ENCODE results near the gene STUM. TPM values are rescaled to one million over a fixed set of nuclear protein-coding genes. Genes with fewer than 3 reads are reported as not detected.
"Not testable (repeated sequence)": the region's sequence is repeated elsewhere in the genome, so short reads cannot be mapped to it uniquely, and the experiment has no call there.

Gene STUM
- total and polyA plus RNA-seq, 4 donors = 0.13 to 3.0 (median 1.7) TPM

DNA sequence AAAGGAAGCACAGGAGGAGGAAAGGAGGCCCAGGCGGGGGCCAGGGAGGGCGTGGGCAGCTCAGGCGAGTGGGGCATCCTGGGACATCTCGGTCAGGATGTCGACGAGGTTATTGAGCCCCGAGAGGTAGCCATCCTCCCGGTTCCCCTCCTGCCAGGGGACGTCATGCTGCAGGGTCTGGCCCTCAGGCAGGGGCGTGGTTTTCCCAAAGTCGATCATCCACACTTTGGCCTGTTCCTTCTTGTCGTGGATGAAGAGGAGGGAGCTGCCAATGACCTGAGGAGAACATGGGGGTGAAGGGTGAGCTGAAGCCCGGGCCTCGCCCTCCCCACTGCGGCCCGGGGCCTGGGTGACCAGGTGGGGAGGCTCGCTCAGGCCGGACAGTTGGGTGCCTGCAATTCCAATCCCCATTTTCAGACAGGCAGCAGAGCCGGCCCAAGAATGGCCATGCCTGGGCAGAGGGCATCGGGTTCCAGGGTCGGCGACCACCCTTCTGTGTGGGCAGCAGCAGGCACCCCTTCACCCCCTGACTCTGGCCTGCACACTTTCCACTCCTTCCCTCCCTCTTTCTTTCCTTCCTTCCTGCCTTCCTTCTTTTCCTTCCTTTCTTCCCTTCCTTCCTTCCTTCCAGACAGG, 86.2 kb downstream of the STUM start:
- Histone ChIP-seq H3K36me3 (ENCODE audit: control insufficient read depth in 1 of 2, insufficient read depth in 2 of 2, low read length in 1 of 2) (no peaks in the 10 kb centered on the region), H3K4me1 (ENCODE audit: control insufficient read depth in 1 of 2, insufficient read depth in 2 of 2, low read length in 2 of 2) (no peaks in the 10 kb centered on the region), H3K9me3 (ENCODE audit: control insufficient read depth, low read length) (no peaks in the 10 kb centered on the region), H3K4me3 (ENCODE audit: low read length in 2 of 2) (no peak overlapping the region), H3K27ac (ENCODE audit: low read depth in 1 of 2, low read length in 2 of 2) (no peak overlapping the region), H3K27me3 (ENCODE audit: control insufficient read depth in 1 of 2, insufficient read depth in 2 of 2, low read length in 1 of 2) (no peaks in the 10 kb centered on the region)
- 86 to 87% methylated on average over 22 of the region's 22 CpGs for WGBS, 2 donors
- DNase-seq = peak; percentile 42 to 77
- no peak for ATAC-seq (ENCODE audit: low FRiP score)
- intact Hi-C loops (cut with DNase I) = loop anchor here (1.0 to 5.0 kb wide), 3 partner anchors 103 to 194 kb away; partner anchors contain the start of gene ITPKB (in 1 of the 2)

DNA sequence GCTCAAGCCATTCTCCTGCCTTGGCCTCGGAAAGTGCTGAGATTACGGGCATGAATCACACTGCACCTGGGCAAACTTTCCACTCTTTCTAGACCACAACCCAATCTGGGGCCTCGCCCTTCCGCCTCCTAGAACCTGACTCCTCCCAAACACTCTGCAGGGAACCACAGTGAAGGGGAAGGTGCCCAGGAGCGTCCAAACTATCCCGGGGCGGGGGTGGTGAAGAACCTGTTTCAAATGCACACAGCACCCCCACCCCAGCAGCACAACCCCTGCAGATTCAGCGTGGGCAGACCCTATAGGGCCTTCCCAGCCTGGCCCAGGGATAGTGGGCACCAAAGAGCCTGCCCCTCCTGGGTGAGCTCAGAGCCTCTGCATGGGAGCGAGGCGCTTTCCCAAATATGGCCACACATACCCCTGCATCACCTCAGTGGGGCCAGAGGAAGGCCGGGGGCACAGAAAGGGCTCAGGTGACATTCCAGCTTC, 86.9 kb downstream of the STUM start:
- no peaks in the 10 kb centered on the region for H3K36me3 ChIP-seq (ENCODE audit: control insufficient read depth in 1 of 2, insufficient read depth in 2 of 2, low read length in 1 of 2)
- no peak for ATAC-seq (ENCODE audit: low FRiP score)
- no peaks in the 10 kb centered on the region for H3K27me3 ChIP-seq (ENCODE audit: control insufficient read depth in 1 of 2, insufficient read depth in 2 of 2, low read length in 1 of 2)
- H3K4me3 ChIP-seq (ENCODE audit: low read length in 2 of 2) = no peak overlapping the region
- DNase-seq = peak; percentile 32 to 60
- 87 to 90% methylated on average over 11 of the region's 11 CpGs for WGBS, 2 donors
- H3K9me3 ChIP-seq (ENCODE audit: control insufficient read depth, low read length) = no peaks in the 10 kb centered on the region
- H3K4me1 ChIP-seq (ENCODE audit: control insufficient read depth in 1 of 2, insufficient read depth in 2 of 2, low read length in 2 of 2) = no peaks in the 10 kb centered on the region
- intact Hi-C loops (cut with DNase I) = loop anchor here in 1 of 2 donors (2.0 kb wide), 1 partner anchor 193 kb away; no protein-coding TSS in a partner anchor
- no peak overlapping the region for H3K27ac ChIP-seq (ENCODE audit: low read depth in 1 of 2, low read length in 2 of 2)

DNA sequence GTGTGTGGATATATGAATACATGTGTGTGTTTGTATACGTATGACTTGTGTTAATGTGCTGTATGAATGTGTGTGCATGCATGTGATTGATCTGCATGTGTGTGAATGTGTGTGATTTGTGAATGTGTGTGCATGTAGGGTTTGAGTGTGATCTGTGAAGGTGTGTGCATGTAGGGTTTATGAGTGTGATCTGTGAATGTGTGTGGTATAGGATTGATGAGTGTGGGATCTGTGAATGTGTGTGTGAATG, 88.2 kb downstream of the STUM start:
- Histone ChIP-seq H3K36me3 (ENCODE audit: control insufficient read depth in 1 of 2, insufficient read depth in 2 of 2, low read length in 1 of 2) (no peaks in the 10 kb centered on the region), H3K27ac (ENCODE audit: low read depth in 1 of 2, low read length in 2 of 2) (no peak overlapping the region), H3K9me3 (ENCODE audit: control insufficient read depth, low read length) (no peaks in the 10 kb centered on the region), H3K4me3 (ENCODE audit: low read length in 2 of 2) (no peak overlapping the region), H3K27me3 (ENCODE audit: control insufficient read depth in 1 of 2, insufficient read depth in 2 of 2, low read length in 1 of 2) (no peaks in the 10 kb centered on the region), H3K4me1 (ENCODE audit: control insufficient read depth in 1 of 2, insufficient read depth in 2 of 2, low read length in 2 of 2) (no peaks in the 10 kb centered on the region)
- 81 to 85% methylated on average over 1 of the region's 1 CpG for WGBS, 2 donors
- ATAC-seq (ENCODE audit: low FRiP score) (no peak), DNase-seq (no peak)
- intact Hi-C loops (cut with DNase I) = no loop called here

DNA sequence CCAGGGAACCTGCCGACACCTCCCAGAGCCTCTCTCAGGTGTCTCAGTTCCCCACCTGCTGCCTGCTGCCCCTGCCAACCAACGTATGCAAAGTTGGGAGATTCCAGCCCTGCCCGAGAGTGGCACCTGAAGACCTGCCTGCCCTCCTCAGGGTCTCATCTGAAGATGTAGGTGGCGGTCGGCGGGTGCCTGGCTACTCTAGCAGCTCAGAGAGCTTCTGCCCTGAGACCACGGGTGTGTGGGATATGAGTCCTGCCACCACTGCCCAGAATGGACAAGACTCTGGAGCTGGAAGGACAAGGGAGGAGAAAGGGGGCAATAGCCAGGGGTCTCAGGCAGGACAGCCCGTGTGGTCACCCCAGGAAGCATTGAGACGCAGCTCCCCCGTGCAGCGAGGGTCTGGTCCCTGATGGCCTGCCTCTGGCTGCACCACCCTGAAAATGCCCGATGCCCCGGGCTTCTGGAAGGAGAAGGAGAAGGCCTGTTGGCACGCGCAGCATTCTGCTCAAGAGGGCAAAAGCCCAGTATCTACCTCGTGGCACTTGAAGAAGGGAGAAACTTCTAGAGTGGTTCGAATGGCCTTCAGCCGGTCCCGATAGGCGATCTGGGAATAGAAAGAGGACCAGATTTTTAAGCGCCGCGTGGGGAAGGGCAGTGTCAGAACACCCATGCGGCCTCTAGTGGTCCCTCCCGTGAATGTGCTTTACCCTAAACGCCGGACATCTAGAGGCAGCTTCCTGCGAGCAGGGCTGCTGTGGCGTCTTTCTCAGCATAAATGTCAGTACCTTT, 88.8 kb downstream of the STUM start:
- H3K36me3 ChIP-seq (ENCODE audit: control insufficient read depth in 1 of 2, insufficient read depth in 2 of 2, low read length in 1 of 2) = no peaks in the 10 kb centered on the region
- DNase-seq (peak; percentile 55 to 83), ATAC-seq (ENCODE audit: low FRiP score) (no peak)
- no peak overlapping the region for H3K27ac ChIP-seq (ENCODE audit: low read depth in 1 of 2, low read length in 2 of 2)
- intact Hi-C loops (cut with DNase I) = no loop called here
- whole genome bisulfite sequencing, 2 donors = 60 to 61% methylated on average over 29 of the region's 29 CpGs
- H3K9me3 ChIP-seq (ENCODE audit: control insufficient read depth, low read length) = no peaks in the 10 kb centered on the region
- no peaks in the 10 kb centered on the region for H3K4me1 ChIP-seq (ENCODE audit: control insufficient read depth in 1 of 2, insufficient read depth in 2 of 2, low read length in 2 of 2)
- no peaks in the 10 kb centered on the region for H3K27me3 ChIP-seq (ENCODE audit: control insufficient read depth in 1 of 2, insufficient read depth in 2 of 2, low read length in 1 of 2)
- H3K4me3 ChIP-seq (ENCODE audit: low read length in 2 of 2) = no peak overlapping the region

DNA sequence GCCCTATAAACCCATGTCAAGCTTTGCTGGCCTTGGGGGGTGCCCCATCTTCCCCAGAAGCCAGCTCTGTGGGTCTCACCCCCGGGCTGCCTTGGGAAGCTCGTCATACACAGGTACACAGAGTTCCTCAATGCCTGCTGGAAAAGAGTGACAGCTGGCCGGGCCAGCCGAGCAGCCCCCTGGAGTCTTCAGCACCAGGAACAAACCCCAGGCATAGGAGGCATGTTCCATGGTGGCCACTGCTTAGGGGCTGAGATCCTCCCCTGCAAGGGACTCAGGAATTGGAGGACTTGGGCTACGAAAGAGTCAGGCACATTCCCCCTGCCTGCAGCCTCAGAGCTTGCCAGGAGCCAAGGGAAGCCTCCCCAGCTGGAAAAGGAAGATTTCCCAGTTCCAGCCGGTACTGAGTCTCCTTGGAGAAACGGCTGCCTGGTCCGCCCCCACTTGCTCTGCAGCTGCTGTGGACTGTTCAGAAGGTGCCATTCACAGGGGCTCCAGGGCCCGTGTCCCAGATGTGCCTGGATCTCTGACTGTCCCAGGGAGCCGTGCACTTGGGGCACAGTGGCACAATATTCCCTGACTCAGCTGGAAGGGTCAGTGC, 89.5 kb downstream of the STUM start:
- 45 to 57% methylated on average over 10 of the region's 10 CpGs for WGBS, 2 donors
- Histone ChIP-seq H3K4me3 (ENCODE audit: low read length in 2 of 2) (no peak overlapping the region), H3K9me3 (ENCODE audit: control insufficient read depth, low read length) (no peaks in the 10 kb centered on the region), H3K4me1 (ENCODE audit: control insufficient read depth in 1 of 2, insufficient read depth in 2 of 2, low read length in 2 of 2) (no peaks in the 10 kb centered on the region), H3K36me3 (ENCODE audit: control insufficient read depth in 1 of 2, insufficient read depth in 2 of 2, low read length in 1 of 2) (no peaks in the 10 kb centered on the region), H3K27ac (ENCODE audit: low read depth in 1 of 2, low read length in 2 of 2) (no peak overlapping the region), H3K27me3 (ENCODE audit: control insufficient read depth in 1 of 2, insufficient read depth in 2 of 2, low read length in 1 of 2) (no peaks in the 10 kb centered on the region)
- intact Hi-C loops (cut with DNase I) = no loop called here
- DNase-seq (peak; percentile 42 to 74), ATAC-seq (ENCODE audit: low FRiP score) (no peak)

DNA sequence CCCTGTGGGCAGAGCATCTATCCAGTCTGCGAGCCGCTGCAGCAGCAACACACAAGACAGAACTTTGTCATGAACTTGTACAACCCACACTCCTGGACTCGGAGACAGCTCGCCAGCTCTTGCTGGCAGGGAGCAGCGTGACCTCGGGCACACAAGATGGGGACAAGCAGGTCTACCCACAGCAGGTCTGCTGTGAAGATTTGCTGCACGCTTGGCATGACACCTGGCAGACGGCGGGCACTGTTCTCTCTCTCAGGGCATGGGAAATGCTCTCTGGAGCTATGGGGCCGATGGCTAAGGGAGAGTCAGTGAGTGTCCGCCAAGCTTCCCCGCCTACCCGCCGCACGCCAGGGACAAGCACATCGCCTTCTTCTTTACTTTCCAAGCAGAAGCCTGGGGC, 90.0 kb downstream of the STUM start:
- WGBS, 2 donors = 84% methylated on average over 16 of the region's 16 CpGs

DNA sequence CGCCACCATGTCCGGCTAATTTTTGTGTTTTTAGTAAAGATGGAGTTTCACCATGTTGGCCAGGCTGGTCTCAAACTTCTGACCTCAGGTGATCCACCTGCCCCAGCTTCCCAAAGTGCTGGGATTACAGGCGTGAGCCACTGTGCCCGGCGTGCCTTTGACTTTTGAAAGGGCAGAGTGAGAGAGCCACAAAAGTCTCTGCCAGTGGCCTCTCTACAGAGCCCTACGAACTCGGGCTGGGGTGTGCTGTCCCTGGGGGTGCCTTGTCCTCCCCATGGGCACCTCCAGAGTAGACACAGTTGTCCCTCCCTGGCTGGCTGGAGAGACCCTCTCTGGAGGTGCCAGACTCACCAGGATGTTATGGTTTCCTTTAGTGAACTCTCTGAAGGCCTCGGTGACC, 90.6 kb downstream of the STUM start:
- intact Hi-C loops (cut with DNase I); ATAC-seq (ENCODE audit: low FRiP score); H3K36me3 ChIP-seq (ENCODE audit: control insufficient read depth in 1 of 2, insufficient read depth in 2 of 2, low read length in 1 of 2); H3K27me3 ChIP-seq (ENCODE audit: control insufficient read depth in 1 of 2, insufficient read depth in 2 of 2, low read length in 1 of 2); H3K4me3 ChIP-seq (ENCODE audit: low read length in 2 of 2); H3K27ac ChIP-seq (ENCODE audit: low read depth in 1 of 2, low read length in 2 of 2); H3K4me1 ChIP-seq (ENCODE audit: control insufficient read depth in 1 of 2, insufficient read depth in 2 of 2, low read length in 2 of 2); H3K9me3 ChIP-seq (ENCODE audit: control insufficient read depth, low read length): not testable (repeated sequence)
- WGBS, 2 donors = 89 to 93% methylated on average over 8 of the region's 8 CpGs
- peak; percentile 24 to 38 for DNase-seq

More for the DNA sequence above, 90.0 kb downstream of the STUM start:
- Histone ChIP-seq H3K4me3 (ENCODE audit: low read length in 2 of 2) (no peak overlapping the region), H3K9me3 (ENCODE audit: control insufficient read depth, low read length) (no peaks in the 10 kb centered on the region), H3K27me3 (ENCODE audit: control insufficient read depth in 1 of 2, insufficient read depth in 2 of 2, low read length in 1 of 2) (no peaks in the 10 kb centered on the region), H3K4me1 (ENCODE audit: control insufficient read depth in 1 of 2, insufficient read depth in 2 of 2, low read length in 2 of 2) (no peaks in the 10 kb centered on the region), H3K27ac (ENCODE audit: low read depth in 1 of 2, low read length in 2 of 2) (no peak overlapping the region), H3K36me3 (ENCODE audit: control insufficient read depth in 1 of 2, insufficient read depth in 2 of 2, low read length in 1 of 2) (no peaks in the 10 kb centered on the region)
- intact Hi-C loops (cut with DNase I) = no loop called here
- ATAC-seq (ENCODE audit: low FRiP score) (no peak), DNase-seq (peak; percentile 53 to 71)

DNA sequence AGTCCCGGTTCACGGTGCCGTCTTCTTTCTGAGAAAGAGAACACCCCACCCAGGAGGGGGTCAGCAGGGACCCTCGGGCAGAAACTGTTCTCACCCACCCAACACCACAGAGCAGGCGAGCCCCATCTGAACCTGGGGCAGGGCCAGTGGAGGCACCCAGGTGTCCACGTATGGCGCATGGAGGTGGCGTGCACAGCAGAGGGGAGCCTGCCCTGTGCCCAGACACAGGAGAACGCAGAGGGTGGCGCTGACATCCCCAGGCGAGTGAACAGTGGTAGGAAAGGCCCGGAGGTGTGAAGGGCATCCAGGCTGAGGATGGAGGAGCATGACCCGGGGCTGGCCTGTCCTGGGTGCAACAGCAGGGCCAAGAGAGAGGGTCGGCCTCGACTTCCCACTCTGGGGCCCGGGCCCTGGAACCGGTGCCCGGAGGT, 91.1 kb downstream of the STUM start:
- WGBS, 2 donors = 92 to 93% methylated on average over 13 to 18 of the region's 18 CpGs
- Histone ChIP-seq H3K36me3 (ENCODE audit: control insufficient read depth in 1 of 2, insufficient read depth in 2 of 2, low read length in 1 of 2) (no peaks in the 10 kb centered on the region), H3K27me3 (ENCODE audit: control insufficient read depth in 1 of 2, insufficient read depth in 2 of 2, low read length in 1 of 2) (no peaks in the 10 kb centered on the region), H3K27ac (ENCODE audit: low read depth in 1 of 2, low read length in 2 of 2) (no peak overlapping the region), H3K4me1 (ENCODE audit: control insufficient read depth in 1 of 2, insufficient read depth in 2 of 2, low read length in 2 of 2) (no peaks in the 10 kb centered on the region), H3K9me3 (ENCODE audit: control insufficient read depth, low read length) (no peaks in the 10 kb centered on the region), H3K4me3 (ENCODE audit: low read length in 2 of 2) (no peak overlapping the region)
- ATAC-seq (ENCODE audit: low FRiP score) (no peak), DNase-seq (peak; percentile 38 to 74)
- intact Hi-C loops (cut with DNase I) = no loop called here
